Amygdala (tissue), 56 donors: Measurements from ENCODE around the gene EDDM13.
A peak's percentile ranks its signal among the peaks of the same experiment; 100 is the strongest.
"Not testable (repeated sequence)": the region's sequence is repeated elsewhere in the genome, so short reads cannot be mapped to it uniquely, and the experiment has no call there.

Experiments
- DNase-seq, 56 donors: peaks; one replicate each; lab custom pipeline; 2025; lab: John Stamatoyannopoulos, UW

EDDM13 gene

DNA sequence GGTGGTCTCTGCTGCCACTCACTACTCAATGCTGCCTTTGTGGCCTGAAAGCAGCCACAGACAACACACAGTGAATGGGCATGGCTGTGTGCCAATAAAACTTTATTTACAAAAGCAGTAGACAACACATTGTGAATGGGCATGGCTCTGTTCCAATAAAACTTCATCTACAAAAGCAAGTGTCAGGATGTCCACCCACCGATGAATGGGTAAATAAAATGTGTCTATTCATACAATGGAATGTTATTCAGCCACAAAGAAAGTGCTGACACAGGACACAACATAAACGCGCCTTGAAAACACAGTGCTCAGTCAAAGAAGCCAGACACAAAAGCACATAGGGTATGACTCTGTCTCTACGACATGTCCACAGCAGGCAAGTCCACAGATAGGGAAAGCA is 22.0 kb downstream of the EDDM13 start:
- peak in 6 of 56 donors; percentile 2 to 79 (median 26) for DNase-seq

DNA sequence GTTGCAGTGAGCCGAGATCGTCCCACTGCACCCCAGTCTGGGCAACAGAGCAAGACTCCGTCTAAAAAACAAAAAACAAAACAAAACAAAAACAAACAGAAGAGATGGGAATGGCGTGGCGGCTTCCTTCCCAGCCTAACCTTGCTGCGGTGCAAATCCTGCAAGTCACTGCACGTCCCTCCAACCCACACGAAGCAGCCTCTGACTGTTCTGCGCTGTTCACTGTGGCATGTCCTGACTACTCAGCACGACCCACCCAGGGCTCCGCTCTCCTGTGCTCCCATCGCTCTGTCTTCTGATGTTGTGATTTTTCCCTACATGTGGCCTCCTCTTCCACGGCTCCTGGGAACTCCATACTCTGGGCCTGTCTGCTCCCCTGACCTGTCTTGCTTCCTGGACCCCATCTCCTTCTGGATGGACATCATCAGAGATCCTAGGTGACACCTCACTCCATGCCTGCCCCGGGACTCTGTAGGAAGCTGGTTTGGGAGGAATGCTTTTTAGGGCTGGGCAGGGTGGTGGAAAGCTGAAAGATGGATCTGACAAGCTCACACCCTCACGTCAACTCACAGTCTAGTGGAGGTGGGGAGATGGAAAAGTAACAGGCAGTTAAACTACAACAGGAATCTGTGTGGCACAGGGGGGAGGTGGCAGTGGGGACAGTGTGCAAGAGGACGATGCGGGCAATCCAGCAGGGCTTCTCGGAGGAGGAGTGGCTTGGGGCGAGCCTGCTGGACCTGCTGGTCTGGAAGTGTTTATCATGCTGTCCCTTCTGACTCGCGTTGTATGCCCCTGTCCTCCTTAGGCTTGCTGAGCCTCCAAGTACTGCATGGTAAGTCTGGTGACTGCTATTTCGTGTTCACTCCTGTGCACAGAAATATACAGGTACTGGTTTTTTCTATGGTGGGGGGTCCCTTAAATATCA is 23.2 kb downstream of the EDDM13 start:
- DNase-seq: no peak

DNA sequence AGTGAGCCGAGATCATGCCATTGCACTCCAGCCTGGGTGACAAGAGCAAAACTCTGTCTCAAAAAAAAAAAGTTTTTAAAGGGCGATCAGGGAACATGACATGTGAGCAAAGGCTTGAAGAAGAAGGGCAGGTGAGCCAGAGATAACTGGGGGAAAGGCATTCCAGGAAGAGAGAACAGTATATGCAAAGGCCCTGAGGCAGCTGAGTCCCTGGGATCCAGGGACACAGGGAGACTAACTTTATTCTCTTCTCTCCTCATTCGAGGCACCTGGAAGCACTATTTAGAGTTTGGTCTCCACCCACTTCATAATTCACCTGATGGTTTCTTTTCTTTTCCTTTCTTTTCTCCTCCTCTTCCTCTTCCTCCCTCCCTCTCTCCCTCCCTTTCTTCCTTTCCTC is 24.5 kb downstream of the EDDM13 start:
- no peak for DNase-seq

DNA sequence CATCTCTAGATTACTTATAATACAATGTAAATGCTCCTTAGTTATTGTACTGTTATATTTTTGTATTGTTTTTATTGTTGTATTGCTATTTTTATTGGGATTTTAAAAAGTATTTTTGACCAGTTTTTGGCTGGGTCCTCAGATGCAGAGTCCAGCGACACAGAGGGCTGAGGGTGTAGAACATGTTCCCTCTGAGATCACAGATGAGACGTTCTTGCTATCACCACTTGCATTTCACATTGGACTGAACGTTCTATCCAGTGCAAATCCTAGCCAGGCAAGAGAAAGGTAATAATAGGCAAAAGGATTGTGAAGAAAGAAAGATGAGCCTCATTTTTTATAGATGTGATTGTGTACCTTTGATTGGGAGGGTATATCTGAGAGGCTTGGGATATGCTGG is 27.1 kb downstream of the EDDM13 start:
- no peak for DNase-seq

DNA sequence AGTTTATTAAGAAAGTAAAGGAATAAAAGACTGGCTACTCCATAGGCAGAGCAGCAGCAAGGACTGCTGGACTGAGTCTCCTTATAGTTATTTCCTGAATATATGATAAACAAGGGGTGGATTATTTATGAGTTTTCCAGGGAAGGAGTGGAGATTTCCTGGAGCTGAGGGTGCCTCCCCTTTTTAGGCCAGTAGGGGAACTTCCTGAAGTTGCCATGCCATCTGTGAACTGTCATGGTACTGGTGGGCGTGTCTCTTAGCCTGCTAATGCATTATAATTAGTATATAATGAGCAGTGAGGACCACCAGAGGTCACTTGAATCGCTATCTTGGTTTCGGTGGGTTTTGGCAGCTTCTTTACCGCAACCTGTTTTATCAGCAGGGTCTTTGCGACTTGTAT is 28.6 kb downstream of the EDDM13 start:
- DNase-seq: no peak

DNA sequence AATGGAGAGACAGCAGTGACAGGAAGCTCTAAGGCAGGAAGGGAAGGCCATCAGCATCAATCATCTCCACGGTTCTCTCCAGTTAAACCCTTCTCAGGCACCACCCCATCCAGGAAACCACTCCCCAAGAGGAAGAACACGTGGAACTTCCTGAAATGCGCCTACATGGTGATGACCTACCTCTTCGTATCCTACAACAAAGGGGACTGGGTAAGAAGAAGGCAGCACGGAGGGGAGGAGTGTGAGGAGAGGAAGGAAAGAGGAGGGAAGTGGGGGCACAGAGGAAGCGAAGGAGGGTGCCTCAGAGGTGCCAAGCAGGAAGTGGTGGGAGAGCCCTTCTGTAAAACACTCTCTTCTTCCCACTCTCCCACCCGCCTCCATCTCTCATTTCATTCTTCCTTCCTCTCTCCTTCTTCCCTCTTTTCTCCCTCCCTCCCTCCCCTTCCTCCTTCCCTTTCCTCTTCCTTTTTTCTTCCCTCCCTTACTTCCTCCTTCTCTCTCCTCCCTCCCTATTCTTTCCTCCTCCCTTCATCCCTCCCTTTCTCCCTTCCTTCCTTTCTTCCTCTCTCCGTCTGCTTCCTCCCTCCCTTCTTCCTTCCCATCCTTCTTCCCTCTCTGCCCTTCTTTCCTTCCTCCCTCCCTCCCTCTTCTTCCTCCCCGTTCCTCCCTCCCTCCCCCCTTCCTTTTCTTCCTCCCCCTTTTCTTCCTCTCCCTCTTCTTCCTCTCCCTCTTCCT is 29.5 kb downstream of the EDDM13 start:
- DNase-seq: no peak

DNA sequence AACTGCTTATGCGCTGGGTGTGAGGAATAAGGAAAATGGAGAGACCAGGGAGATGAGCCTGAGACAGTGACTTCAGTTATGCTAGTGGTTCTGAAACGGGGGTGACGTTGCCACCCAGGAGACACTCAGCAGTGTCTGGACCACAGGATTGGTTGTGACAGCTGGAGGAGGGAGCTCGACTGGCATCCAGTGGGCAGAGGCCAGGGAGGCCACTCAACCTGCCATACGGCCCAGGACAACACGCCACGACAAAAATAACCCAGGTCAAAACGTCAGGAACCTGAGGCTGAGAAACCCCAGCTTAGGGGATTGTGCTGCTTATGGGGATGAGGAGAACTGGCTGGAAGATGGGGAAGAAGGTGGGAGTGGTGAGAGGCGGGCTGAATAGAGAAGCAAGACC is 31.7 kb downstream of the EDDM13 start:
- no peak for DNase-seq

DNA sequence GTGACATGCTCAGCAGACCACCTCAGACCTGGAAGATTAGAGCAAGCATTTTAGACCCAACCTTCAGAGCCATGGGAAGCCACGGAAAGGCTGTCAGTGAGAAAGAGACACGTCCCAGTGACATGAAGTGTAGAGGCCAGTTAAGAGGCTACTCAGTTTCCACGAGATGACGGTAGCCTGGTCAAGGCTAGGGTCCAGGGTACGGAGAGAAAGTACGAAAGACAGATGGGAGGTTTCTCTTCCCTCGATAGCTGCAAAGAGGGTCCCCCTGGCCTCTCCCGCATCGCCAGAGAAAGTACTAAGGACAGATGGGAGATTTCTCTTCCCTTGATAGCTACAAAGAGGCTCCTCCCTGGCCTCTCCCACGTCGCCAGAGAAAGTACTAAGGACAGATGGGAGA is 33.5 kb downstream of the EDDM13 start:
- no peak for DNase-seq

DNA sequence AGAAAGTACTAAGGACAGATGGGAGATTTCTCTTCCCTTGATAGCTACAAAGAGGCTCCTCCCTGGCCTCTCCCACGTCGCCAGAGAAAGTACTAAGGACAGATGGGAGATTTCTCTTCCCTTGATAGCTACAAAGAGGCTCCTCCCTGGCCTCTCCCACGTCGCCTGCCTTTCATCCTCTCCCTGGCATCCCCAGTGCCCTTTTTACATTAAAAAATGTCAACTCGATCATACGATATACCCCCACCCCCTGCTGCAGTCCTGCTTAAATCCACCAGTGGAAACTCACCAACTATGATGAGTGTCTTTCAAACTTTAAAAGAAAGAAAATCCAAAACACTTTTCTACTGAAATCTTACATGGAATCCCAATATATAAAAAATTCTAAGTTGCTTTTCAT is 34.5 kb downstream of the EDDM13 start:
- DNase-seq: not testable (repeated sequence)

DNA sequence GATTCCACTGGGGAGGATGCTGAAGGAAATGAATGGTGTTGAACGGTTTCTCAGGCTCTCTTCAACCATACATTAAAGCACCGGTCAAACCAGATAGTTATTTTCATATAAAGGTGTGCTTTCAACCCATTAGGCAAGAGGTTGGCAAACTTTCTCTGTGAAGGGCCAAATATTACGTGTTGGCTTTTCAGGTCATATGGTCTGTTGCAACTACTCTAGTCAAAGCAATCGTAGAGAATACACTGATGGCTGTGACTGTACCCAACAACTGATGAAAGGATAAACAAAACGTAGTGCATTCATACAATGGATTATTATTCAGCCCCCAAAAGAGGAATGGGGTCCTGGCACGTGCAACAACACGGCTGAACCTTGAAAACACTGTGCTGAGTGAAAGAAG is 36.2 kb downstream of the EDDM13 start:
- no peak for DNase-seq

DNA sequence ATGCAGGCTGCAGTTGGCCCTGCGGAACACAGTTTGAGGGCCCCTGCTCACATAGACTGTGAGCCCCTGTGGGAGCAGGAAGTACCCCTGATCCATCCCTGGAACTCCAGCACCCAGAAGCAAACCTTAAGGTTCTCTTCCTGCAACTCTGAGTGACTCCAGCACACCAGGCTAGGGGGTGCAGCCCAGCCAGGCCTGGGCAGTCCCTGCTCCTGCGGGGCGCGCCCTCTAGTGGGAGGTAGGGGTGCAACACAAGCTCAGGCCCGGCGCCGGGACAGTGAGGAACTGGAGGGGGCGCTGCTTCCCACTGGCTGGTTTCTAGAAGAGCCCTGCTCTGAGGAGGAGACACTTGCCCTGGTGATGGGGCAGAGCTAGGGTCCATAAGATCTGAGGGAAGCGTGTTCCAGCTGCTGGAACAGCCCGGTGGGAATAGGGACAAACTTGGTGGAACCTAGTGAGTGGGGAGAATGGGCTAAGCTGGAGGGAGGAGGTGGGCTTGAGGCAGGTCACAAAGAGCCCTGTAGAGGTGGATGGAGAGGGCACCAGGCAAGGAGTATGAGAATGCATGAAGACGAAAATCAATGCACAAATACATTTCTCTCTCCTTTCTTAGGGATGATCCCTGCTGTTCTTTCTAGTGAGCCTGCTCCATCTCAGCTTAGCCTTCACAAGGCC is 37.1 kb downstream of the EDDM13 start:
- peak in 6 of 56 donors; percentile 8 to 38 (median 10) for DNase-seq

DNA sequence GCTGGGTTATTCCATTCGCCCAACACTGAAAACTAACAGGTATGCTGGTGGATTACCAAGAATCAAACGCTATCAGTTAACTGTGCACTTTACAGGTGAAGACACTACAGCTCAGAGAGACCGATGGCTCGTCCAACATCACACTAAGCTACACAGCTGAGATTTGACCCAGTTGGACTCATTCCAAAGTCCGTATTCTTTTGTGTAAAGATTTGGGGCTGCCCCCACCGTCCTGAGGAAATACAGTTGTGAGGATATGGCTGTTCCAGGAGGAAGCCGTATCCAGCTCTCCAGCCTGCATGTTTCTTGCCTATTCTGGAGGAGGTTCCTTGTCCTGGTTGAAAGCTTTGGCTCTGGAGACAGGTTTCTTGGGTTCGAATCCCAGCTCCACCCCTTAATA is 37.9 kb downstream of the EDDM13 start:
- DNase-seq: no peak

DNA sequence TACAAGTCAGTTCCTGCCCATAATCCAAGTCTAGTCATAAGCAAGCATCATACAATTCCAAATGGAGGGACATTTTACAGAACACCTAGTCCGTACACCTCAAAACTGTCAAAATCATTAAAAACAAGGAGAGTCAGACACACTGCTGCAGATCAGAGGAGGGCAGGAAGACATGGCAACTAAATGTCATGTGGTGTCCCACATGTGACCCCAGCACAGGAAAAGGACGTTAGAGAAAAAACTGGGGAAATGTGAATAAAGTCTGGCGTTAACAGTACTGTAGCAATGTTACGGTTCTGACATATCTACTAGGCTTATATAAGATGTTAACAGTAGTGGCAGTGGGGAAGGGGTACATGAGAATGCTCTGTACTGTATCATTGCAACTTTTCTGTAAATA is 39.8 kb downstream of the EDDM13 start:
- DNase-seq: no peak

DNA sequence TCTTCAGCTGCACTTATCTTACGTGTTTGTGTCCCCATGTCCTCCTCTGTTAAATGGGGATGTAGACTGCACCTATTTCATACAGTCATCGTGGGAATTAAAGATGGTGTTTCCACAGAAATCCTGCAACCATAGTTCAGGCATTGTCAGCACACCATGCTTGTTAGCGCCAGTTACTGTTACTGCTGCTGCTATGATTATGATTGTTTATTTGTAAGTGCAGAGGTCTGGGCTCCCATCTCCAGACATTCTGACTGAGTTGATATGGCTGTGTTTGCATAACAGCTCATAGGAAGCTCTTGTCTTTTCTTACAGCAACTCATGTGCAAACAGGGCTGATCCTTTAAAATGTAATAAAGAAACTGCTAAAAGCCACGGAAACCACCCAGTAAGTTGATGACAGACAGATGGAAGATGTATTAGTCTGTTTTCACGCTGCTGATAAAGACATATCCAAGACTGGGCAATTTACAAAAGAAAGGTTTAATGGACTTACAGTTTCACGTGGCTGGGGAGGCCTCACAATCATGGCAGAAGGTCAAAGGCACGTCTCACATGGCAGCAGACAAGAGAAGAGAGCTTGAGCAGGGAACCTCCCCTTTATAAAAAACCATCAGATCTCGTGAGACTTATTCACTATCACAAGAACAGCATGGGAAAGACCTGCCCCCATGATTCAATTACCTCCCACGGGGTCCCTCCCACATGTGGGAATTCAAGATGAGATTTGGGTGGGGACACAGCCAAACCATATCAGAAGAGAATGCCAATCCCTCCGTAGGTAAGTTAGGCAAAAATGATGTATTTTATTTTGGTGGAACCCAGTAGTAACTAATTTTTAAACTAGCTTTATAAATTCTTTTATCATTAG is 40.5 kb downstream of the EDDM13 start:
- DNase-seq: no peak

DNA sequence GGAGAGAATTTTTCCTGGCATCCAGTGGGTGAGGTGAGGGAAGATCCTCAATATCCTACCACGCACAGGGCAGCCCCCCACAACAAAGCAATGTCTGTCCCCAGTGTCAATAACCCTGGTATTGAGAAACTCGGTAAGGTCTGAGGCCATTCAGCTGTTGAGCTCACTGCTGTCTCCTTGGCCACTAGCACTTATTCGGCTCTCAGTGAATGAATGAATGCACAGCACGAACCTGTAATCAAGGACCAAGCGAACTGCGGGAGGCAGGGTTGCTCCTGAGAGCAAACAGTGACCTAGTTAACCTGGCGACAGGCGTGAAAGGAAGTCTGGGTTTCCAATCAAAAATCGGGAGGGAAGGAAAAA is 41.5 kb downstream of the EDDM13 start:
- peak in 2 of 56 donors; percentile 37 to 62 for DNase-seq

DNA sequence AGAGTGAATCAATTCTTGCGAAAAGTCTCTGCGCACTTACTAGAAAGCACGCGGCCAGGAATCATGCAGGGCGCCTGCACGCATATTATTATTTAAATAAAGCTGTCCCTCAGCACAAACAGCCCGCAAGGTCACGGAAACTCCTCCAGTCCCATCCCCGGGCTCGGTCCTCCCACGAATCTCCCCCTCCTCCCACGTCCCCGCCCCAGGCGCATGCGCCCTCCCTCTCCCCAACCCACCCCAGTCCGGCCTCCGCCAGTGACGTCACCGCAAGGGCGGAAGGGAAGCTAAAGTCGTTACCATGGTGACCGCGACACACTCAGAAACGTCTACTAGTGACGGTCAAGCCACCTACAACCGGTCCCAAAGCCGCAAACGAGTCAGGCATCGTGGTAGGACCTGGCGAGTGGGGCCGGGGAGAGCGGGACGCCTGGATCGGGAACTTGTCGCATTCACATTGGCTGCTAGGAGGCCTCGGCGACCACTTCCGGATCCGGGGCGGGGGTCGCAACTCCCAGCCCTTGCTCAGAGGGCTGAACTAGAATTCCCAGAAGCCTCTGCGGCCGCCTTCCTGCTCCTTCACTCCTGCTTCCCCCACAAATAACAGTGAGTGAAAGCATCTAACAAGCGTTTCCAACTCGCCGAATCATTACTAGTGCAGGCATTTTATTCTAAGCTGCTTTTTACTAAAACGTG is 42.0 kb downstream of the EDDM13 start, which contains the start of gene ZSCAN5A:
Gene ZSCAN5A, minus strand, starts transcription at position 459 of the 696 bp plus-strand sequence. CDS start 89,793 bp downstream, outside the sequence.
- DNase-seq: peak; percentile 94 to 100 (median 98)

DNA sequence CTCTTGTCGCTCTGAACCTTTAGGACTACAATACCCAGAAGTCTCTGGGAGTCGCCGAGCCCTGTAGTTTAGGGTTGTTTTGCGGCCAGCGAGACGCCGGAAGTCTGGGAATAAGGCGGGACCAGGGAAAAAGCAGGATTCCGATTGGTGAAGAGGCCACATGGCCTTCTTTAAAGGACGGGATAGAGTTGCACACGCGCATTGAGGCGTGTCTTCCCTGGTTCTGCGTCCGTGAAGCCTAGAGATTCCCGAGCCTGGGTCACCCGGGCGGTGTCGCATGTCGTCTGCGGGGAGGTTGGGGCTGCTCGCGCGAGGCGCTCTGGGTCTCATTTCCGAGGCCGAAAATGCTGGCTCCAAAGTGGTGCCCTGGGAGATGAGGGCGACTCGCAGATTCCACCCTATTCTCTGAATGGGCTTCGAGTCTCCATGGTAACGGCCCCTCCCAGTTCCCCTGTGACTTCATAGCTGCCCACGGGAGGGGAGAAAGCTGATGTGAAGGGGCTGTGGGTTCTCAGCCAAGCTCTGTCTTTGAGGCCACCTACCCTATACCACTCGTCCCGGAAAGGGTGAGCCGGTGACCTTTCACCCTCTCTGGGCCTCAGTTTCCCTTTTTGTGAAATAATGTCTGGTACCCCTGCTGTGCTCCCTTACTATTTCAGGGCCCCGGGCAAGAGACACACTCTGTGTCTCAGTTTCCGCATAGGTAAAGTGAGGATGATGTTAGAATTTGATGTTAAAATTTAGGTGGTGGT is 42.7 kb downstream of the EDDM13 start:
- peak; percentile 76 to 99 (median 95) for DNase-seq

DNA sequence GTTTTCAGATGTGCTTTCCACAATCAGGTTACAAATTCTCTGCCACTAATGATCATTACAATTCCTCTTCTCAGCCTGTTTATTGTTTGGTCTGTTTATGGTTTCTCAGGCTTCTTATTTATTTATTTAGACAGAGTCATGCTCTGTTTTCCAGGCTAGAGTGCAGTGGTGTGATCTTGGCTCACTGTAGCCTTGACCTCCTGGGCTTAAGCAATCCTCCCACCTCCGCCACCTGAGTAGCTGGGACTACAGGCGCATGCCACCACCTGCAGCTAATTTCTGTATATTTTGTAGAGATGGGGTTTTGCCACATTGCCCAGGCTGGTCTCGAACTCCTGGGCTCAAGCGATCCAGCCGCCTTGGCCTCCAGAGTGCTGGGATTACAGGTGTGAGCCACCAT is 44.2 kb downstream of the EDDM13 start:
- no peak for DNase-seq

DNA sequence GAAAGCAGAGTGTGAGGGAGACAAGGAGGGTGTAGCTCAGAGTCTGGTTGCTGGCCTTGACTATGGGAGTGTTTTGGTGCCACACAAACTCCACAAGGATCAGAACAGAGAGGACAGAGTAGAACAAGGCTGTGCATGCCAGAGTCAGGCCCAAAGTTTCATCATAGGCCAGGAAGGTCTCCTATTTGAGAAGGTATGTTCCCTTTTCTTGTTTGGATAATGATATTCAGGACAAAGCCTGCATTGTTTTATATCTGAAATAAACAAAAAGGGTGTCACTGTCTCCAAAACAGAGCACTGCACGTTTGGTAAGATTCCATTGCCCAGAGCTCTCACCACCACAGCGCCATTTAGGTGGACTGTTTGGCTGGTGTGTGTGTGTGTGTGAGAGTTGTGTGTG is 45.2 kb downstream of the EDDM13 start:
- DNase-seq: no peak
